NCI-H82 treated with DMSO at 0.1 percent for 48 hours (cell line): ENCODE results near the gene TMC1.

ENCODE experiments used
- DNase-seq: peaks from one replicate; lab custom pipeline; 2025; ENCODE audit not compliant: unreplicated experiment; lab: John Stamatoyannopoulos, UW

TMC1 gene

GRCh38 chr9:72600671-72601070, 79.3 kb downstream of the TMC1 start:
- no peak for DNase-seq

DNA sequence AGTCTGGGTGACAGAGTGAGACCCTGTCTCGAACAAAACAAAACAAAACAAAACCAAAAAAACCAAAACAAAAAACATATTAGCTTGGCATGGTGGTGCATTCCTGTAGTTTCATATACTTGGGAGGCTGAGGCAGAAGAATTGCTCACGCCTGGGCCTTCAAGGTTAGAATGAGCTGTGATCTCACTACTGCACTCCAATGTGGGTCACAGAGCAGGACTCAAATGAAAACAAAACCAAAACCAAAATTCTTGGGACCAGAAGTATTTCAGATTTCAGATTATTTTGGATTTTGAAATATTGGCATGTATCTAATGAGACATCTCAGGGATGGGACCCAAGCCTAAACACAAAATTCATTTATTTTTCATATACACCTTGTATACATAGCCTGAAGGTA, 80.2 kb downstream of the TMC1 start:
- no peak for DNase-seq

GRCh38 chr9:72612449-72612848, 91.0 kb downstream of the TMC1 start:
- DNase-seq = no peak

GRCh38 chr9:72614067-72614466, 92.7 kb downstream of the TMC1 start:
- DNase-seq = no peak

GRCh38 chr9:72615931-72616330, 94.5 kb downstream of the TMC1 start:
- no peak for DNase-seq

- DNase-seq = no peak
Measured at GRCh38 chr9:72618811-72619210, 97.4 kb downstream of the TMC1 start.

DNA sequence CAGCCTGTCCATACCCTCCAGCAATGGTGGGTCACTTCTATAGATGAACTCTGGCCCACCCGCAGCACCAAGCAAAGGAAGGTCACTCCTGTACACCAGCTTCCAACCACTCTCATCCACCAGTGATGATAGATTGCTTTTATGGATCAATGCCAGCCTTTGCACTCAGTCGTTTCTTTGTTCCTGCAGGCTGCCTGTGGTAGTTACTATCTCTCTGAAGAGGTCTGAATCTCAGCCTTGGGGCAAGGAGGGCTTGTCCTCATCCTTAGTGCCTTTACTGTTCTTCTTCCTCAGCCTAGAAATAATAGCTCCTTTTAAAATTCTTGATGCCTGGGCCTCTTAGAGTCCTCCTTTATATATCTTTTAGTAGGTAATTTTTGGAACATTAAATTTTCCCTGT, 100.8 kb downstream of the TMC1 start:
- no peak for DNase-seq

DNA sequence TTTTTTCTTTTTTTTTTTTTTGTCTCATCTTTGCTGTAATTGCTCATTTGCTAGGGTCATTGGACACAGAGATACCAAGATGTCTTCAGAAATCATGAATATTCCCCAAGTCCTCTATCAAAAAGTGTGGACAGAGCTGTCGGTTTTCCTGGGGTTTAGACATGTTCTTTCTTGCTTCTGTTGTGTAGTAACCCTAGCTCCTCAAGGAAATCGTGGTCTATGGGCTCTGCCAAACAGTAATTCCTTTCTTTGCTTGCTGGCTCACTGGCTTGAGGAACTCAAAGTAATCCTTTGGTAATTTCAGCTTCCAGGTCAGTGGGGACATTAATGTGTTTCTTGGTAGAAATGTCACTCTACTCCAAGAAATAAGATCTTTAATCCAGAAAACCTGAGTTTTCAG, 101.7 kb downstream of the TMC1 start:
- no peak for DNase-seq

GRCh38 chr9:72627147-72627546, 105.7 kb downstream of the TMC1 start:
- no peak for DNase-seq

DNA sequence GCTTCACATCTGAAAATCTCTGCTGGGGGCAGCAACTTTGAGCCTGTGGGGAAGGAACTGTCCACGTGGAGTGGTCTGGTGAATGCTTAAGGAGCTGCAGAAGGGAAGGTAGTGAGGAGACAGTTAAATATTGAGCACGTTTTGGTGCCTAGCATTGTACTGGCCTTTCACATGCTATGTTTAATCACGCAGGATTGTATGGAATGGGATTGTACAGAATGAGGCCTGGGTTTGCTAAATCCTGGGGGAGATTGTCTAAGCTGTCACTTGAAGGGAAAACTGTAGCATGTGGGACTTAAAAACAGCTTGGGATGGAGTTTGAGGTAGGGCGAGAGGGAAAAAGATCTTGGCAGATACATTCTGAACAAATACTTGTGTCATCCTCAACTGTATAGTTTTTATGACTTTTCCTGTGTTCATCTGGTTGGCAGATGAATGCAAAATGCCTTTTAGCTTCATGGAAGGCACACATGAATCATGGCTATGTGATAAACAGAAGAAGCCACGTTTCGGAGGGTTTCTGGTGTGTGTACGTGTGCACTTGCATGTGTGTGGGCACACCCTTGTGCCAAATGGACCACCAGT, 106.6 kb downstream of the TMC1 start:
- no peak for DNase-seq

GRCh38 chr9:72633966-72634365, 112.6 kb downstream of the TMC1 start:
- DNase-seq = no peak

- no peak for DNase-seq
Measured at GRCh38 chr9:72635197-72635596, 113.8 kb downstream of the TMC1 start.

- no peak for DNase-seq
Measured at GRCh38 chr9:72636621-72637020, 115.2 kb downstream of the TMC1 start.

- DNase-seq = no peak
Measured at GRCh38 chr9:72643651-72644050, 122.2 kb downstream of the TMC1 start.

DNA sequence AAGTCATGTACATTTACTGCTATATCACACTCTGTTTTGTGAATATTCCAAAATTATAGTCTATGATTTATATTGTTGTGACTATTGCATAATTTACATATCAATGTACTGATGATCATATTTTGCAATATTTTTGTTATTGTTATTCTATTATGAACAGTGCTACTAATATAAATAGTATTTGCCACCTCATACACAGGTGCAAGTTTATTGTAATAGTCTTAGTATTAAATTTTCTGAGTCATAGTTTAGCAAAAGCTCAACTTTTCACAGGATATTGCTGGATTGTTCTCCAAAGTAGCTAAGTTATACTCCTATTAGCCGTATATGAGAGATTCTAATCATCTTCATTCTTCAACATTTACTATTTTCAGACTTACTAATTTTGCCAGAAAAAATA, 124.7 kb downstream of the TMC1 start:
- DNase-seq = no peak

GRCh38 chr9:72648324-72649126, 127.1 kb downstream of the TMC1 start:
- no peak for DNase-seq

- no peak for DNase-seq
Measured at GRCh38 chr9:72649127-72649442, 127.7 kb downstream of the TMC1 start.

DNA sequence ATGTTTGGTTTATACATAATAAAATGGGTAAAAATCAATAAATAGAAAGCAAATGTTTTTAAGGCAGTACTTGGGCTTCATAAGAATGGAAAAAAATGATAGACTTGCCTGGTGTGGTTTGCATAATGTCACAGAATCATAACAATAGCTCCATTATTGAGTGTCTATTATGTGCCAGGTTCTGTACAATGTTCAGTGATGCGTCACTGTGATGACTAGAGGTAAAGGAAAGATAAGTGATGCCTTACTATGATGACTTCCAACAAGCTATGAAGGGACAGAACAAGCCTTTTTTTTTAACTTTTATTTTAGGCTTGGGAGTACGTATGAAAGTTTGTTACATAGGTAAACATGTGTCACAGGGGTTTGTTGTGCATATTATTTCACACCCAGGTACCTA, 128.8 kb downstream of the TMC1 start:
- DNase-seq = no peak

GRCh38 chr9:72656021-72656420, 134.6 kb downstream of the TMC1 start:
- no peak for DNase-seq

- no peak for DNase-seq
Measured at GRCh38 chr9:72657023-72657422, 135.6 kb downstream of the TMC1 start.

DNA sequence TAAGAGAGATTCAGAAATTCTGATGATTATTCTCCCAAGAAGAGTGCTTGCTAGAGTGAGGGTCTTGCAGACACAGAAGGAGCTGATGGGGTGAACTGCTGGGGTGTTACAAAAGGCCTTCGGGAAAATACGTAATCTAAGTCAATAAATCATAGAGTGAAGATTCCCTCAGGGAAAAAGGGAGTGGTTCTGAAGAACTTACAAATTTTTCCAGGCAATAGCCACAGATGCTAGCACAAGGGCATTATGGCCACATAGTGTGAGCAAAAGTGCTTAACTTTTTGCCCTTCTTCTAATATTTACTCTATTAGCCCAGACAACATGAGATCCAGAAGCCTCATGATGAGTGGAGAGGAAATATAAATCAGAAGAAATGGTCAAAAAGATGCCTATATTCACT, 137.3 kb downstream of the TMC1 start:
- DNase-seq = no peak

GRCh38 chr9:72661401-72662135, 140.2 kb downstream of the TMC1 start:
- DNase-seq = no peak
